Activated T-cell treated with anti-CD3 and anti-CD28 coated beads for 24 hours (primary cell): ENCODE results near the gene PEPD.
"Not testable (repeated sequence)": the region's sequence is repeated elsewhere in the genome, so short reads cannot be mapped to it uniquely, and the experiment has no call there.

Experiments used
- DNase-seq: peaks from one replicate; pipeline ENCODE4 v3.0.0-alpha.2; 2020; ENCODE audit warnings: low read depth

PEPD gene

GRCh38 chr19:33497131-33497777 is 24.3 kb downstream of the PEPD start:
- no peak for DNase-seq

- no peak for DNase-seq
Measured at GRCh38 chr19:33496038-33496895, 25.3 kb downstream of the PEPD start.

- DNase-seq = no peak
Measured at GRCh38 chr19:33493401-33494275, 28.0 kb downstream of the PEPD start.

- DNase-seq = no peak
Measured at GRCh38 chr19:33492951-33493350, 28.6 kb downstream of the PEPD start.

GRCh38 chr19:33492090-33492489 is 29.5 kb downstream of the PEPD start:
- DNase-seq = no peak

GRCh38 chr19:33490596-33490995 is 31.0 kb downstream of the PEPD start:
- not testable (repeated sequence) for DNase-seq

GRCh38 chr19:33490041-33490451 is 31.5 kb downstream of the PEPD start:
- no peak for DNase-seq

GRCh38 chr19:33488826-33489225 is 32.8 kb downstream of the PEPD start:
- DNase-seq = no peak

- DNase-seq = no peak
Measured at GRCh38 chr19:33487901-33488800, 33.4 kb downstream of the PEPD start.

- DNase-seq = no peak
Measured at GRCh38 chr19:33486936-33487811, 34.4 kb downstream of the PEPD start.

- DNase-seq = no peak
Measured at GRCh38 chr19:33486407-33486806, 35.2 kb downstream of the PEPD start.

GRCh38 chr19:33484226-33484774 is 37.3 kb downstream of the PEPD start:
- DNase-seq = no peak

GRCh38 chr19:33482476-33482875 is 39.1 kb downstream of the PEPD start:
- DNase-seq = no peak

GRCh38 chr19:33481863-33482262 is 39.7 kb downstream of the PEPD start:
- no peak for DNase-seq

- DNase-seq = not testable (repeated sequence)
Measured at GRCh38 chr19:33479570-33479969, 42.0 kb downstream of the PEPD start.

GRCh38 chr19:33477781-33478180 is 43.8 kb downstream of the PEPD start:
- DNase-seq = no peak

- DNase-seq = no peak
Measured at GRCh38 chr19:33476151-33476707, 45.4 kb downstream of the PEPD start.

GRCh38 chr19:33473653-33474305 is 47.8 kb downstream of the PEPD start:
- DNase-seq = no peak
